OCI-LY7 (cell line): ENCODE measurements around the gene POLR1D.

ENCODE experiments used
- CTCF ChIP-seq: fragments of 200-600 bp; sonication (generic); conservative IDR thresholded peaks from 2 replicates; pipeline ENCODE4 v1.5.1; 2014; ENCODE audit warnings: mild to moderate bottlenecking, antibody characterized with exemption, low read length, moderate library complexity, mixed read lengths
- EZH2phosphoT487 ChIP-seq: fragments of 200-600 bp; sonication (generic); IDR thresholded peaks from 2 replicates; pipeline ENCODE4 v1.6.1; 2018; ENCODE audit warnings: low read depth, borderline replicate concordance, mild to moderate bottlenecking, mixed run types, antibody characterized with exemption, low read length, moderate library complexity, mixed read lengths

DNA sequence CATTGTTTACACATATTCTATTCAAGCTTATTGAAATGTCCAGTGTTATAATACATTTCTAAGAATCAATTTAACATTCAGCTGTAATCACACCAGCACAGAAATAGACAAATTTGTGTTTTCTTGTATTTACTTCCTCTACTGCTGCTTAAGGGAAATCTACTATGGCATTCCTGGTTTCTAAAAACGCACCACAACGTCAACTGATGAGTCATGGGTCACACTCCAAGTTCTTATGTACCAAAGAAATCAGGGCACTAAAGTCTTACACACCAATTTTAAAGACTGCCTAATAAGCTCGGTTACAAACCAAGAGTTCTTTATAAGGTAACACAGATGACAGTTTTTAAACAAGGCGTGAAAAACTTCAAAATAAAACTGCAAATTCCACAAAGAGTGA is 14.6 kb upstream of the POLR1D start:
- TF ChIP-seq CTCF (no peak), EZH2phosphoT487 (no peak)
